Aorta (tissue), 4 donors: Measurements from ENCODE around the gene TGIF2. TPM values are rescaled to one million over a fixed set of nuclear protein-coding genes. Genes with fewer than 3 reads are reported as not detected.

Experiments
- polyA plus RNA-seq, 2 donors: library from polyadenylated mRNA; stranded (reverse); fragments of 200-250 nt; gene quantifications; one replicate each; pipeline ENCODE4 v1.2.3, GENCODE V29; 2013
- total RNA-seq, 2 donors: library from RNA; stranded (reverse); fragmentation: NEBNext Ultra II Directional; extraction: Animal tissue kit (Norgen Biotek cat#: 25700); gene quantifications; one replicate each; pipeline ENCODE4 v1.2.1, GENCODE V29; 2021
- donor health status: healthy with polysubstance abuse.
- donor health status: Bipolar disorder and iron deficiency.
- donor health status: DM: no; HTN: no; CAD: no.
- donor health status: DM: yes; HTN: yes; CAD: no.

TGIF2 gene
- total and polyA plus RNA-seq, 4 donors = 3.6 to 12.8 (median 8.5) TPM

Other genes starting within 250 kb of the TGIF2 start
- gene MYL9, start 32.1 kb upstream of the TGIF2 start, total RNA-seq = 1,000 to 10,000 TPM; 2,086 to 3,222 TPM
- gene MYL9, start 32.1 kb upstream of the TGIF2 start, polyA plus RNA-seq = 1,000 to 10,000 TPM; 1,693 to 2,621 TPM
- gene RAB5IF, start 32.2 kb downstream of the TGIF2 start, total RNA-seq = 10 to 100 TPM; 39.8 to 48.1 TPM
- 10 to 100 TPM; 52.1 to 71.0 TPM for gene RAB5IF, start 32.2 kb downstream of the TGIF2 start, polyA plus RNA-seq
- gene SLA2, start 72.6 kb downstream of the TGIF2 start, total RNA-seq = 1 to 10 TPM in 1 of 2 donors, under 1 TPM in 1; 0.99 to 1.0 TPM
- gene SLA2, start 72.6 kb downstream of the TGIF2 start, polyA plus RNA-seq = under 1 TPM in 1 of 2 donors, not detected in 1; 0.13 TPM
- gene NDRG3, start 172.5 kb downstream of the TGIF2 start, total RNA-seq = 10 to 100 TPM; 35.7 to 37.6 TPM
- 10 to 100 TPM; 31.4 to 31.8 TPM for gene NDRG3, start 172.5 kb downstream of the TGIF2 start, polyA plus RNA-seq
- 1 to 10 TPM; 7.1 to 7.7 TPM for gene DSN1, start 200.2 kb downstream of the TGIF2 start, total RNA-seq
- 10 to 100 TPM in 1 of 2 donors, 1 to 10 TPM in 1; 7.1 to 10.6 TPM for gene DSN1, start 200.2 kb downstream of the TGIF2 start, polyA plus RNA-seq